ENCODE data around the gene CCDC170. TPM values are rescaled to one million over a fixed set of nuclear protein-coding genes. Genes with fewer than 3 reads are reported as not detected.

The CCDC170 gene
- total and polyA plus RNA-seq, 9 of the 15 experiments (the other 6 are each of a cell fraction or from before 2014, with no cell fraction given): 0.01 to 0.18 (median 0.05) TPM; not detected in 6

- TF ChIP-seq, protein P1, sequence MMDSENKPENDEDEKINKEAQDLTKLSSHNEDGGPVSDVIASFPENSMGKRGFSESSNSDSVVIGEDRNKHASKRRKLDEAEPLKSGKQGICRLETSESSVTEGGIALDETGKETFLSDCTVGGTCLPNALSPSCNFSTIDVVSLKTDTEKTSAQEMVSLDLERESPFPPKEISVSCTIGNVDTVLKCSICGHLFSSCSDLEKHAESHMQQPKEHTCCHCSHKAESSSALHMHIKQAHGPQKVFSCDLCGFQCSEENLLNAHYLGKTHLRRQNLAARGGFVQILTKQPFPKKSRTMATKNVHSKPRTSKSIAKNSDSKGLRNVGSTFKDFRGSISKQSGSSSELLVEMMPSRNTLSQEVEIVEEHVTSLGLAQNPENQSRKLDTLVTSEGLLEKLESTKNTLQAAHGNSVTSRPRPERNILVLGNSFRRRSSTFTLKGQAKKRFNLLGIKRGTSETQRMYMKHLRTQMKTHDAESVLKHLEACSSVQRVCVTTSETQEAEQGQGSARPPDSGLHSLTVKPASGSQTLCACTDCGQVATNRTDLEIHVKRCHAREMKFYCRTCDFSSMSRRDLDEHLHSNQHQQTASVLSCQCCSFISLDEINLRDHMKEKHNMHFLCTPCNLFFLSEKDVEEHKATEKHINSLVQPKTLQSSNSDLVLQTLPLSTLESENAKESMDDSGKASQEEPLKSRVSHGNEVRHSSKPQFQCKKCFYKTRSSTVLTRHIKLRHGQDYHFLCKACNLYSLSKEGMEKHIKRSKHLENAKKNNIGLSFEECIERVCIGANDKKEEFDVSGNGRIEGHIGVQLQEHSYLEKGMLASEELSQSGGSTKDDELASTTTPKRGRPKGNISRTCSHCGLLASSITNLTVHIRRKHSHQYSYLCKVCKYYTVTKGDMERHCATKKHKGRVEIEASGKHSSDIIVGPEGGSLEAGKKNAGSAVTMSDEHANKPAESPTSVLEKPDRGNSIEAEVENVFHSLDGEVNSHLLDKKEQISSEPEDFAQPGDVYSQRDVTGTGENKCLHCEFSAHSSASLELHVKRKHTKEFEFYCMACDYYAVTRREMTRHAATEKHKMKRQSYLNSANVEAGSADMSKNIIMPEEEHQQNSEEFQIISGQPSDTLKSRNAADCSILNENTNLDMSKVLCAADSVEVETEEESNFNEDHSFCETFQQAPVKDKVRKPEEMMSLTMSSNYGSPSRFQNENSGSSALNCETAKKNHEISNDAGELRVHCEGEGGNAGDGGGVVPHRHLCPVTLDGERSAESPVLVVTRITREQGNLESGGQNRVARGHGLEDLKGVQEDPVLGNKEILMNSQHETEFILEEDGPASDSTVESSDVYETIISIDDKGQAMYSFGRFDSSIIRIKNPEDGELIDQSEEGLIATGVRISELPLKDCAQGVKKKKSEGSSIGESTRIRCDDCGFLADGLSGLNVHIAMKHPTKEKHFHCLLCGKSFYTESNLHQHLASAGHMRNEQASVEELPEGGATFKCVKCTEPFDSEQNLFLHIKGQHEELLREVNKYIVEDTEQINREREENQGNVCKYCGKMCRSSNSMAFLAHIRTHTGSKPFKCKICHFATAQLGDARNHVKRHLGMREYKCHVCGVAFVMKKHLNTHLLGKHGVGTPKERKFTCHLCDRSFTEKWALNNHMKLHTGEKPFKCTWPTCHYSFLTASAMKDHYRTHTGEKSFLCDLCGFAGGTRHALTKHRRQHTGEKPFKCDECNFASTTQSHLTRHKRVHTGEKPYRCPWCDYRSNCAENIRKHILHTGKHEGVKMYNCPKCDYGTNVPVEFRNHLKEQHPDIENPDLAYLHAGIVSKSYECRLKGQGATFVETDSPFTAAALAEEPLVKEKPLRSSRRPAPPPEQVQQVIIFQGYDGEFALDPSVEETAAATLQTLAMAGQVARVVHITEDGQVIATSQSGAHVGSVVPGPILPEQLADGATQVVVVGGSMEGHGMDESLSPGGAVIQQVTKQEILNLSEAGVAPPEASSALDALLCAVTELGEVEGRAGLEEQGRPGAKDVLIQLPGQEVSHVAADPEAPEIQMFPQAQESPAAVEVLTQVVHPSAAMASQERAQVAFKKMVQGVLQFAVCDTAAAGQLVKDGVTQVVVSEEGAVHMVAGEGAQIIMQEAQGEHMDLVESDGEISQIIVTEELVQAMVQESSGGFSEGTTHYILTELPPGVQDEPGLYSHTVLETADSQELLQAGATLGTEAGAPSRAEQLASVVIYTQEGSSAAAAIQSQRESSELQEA (IDR thresholded peaks at IDR 0.05; ENCODE audit: low read depth): no peak
- TF ChIP-seq POU5F1 (IDR thresholded peaks at IDR 0.05; ENCODE audit: borderline replicate concordance, low read depth, low read length, partially characterized antibody) (no peak), SMARCE1 (IDR thresholded peaks at IDR 0.05) (no peak), KDM1A (IDR thresholded peaks at IDR 0.05) (no peak), ARID4B (CRISPR knock-in tag; IDR thresholded peaks at IDR 0.05) (no peak), HSF4 (CRISPR knock-in tag; IDR thresholded peaks at IDR 0.05; ENCODE audit: borderline replicate concordance) (no peak), ZNF778 (CRISPR knock-in tag; IDR thresholded peaks at IDR 0.05) (no peak), NR0B1 (IDR thresholded peaks at IDR 0.05; ENCODE audit: partially characterized antibody) (no peak), JUN (IDR thresholded peaks at IDR 0.05; ENCODE audit: borderline replicate concordance, low read depth, low read length) (no peak), JUN (CRISPR knock-in tag; IDR thresholded peaks at IDR 0.05; ENCODE audit: borderline replicate concordance) (no peak), NCOA4 (IDR thresholded peaks at IDR 0.05; ENCODE audit: partially characterized antibody) (no peak), ZNF695 (CRISPR knock-in tag; IDR thresholded peaks at IDR 0.05) (no peak), TCFL5 (CRISPR knock-in tag; conservative IDR thresholded peaks at IDR 0.05) (no peak), ZNF347 (CRISPR knock-in tag; IDR thresholded peaks at IDR 0.05; ENCODE audit: low read depth) (no peak)
Measured at GRCh38 chr6:151452750-151453427, 40.9 kb upstream of the CCDC170 start (continued).
